WTC11 (cell line): ENCODE measurements around the gene KY. TPM values are rescaled to one million over a fixed set of nuclear protein-coding genes. Genes with fewer than 3 reads are reported as not detected.

Experiments
- ATAC-seq: fragments of 200-7000 bp; cut with Tn5 transposase; 2 replicates; pipeline ENCODE4 v1.10.0; 2021; ENCODE audit warnings: mild to moderate bottlenecking, moderate library complexity
- CTCF ChIA-PET: fragments of 300-600 bp; sonication (Branson Sonifier 250); formaldehyde crosslinking; loops from one replicate; lab custom pipeline; 2021; ENCODE audit warnings: antibody characterized with exemption; lab: Charles Lee
- POLR2A ChIA-PET: fragments of 350-600 bp; sonication (Branson Sonifier 250); formaldehyde crosslinking; loops from one replicate; lab custom pipeline; 2021; ENCODE audit warnings: antibody characterized with exemption; lab: Charles Lee
- DNase-seq: peaks from one replicate; pipeline ENCODE4 v3.0.0; 2021; ENCODE audit warnings: low spot score
- H3K27ac Mint-ChIP-seq: 2 replicates; pipeline ENCODE4 v1.8.0; 2021; ENCODE audit warnings: mixed read lengths
- H3K27me3 Mint-ChIP-seq: 2 replicates; pipeline ENCODE4 v1.8.0; 2021; ENCODE audit warnings: low read depth, mild to moderate bottlenecking, moderate library complexity, mixed read lengths
- H3K36me3 Mint-ChIP-seq: 2 replicates; pipeline ENCODE4 v1.8.0; 2021; ENCODE audit warnings: mixed read lengths
- H3K4me1 Mint-ChIP-seq: 2 replicates; pipeline ENCODE4 v1.8.0; 2022; ENCODE audit warnings: mixed read lengths
- H3K4me3 Mint-ChIP-seq: 2 replicates; pipeline ENCODE4 v1.8.0; 2021; ENCODE audit warnings: mild to moderate bottlenecking, moderate library complexity, mixed read lengths
- H3K9me3 Mint-ChIP-seq: 2 replicates; pipeline ENCODE4 v1.8.0; 2021; ENCODE audit warnings: mixed read lengths
- CREM ChIP-seq: sonication (generic); formaldehyde crosslinking; IDR thresholded peaks from 2 replicates; pipeline ENCODE4 v1.8.1; 2022; ENCODE audit warnings: mild to moderate bottlenecking, missing genetic modification reagents, moderate library complexity
- ELF4 ChIP-seq: sonication (generic); formaldehyde crosslinking; IDR thresholded peaks from 2 replicates; pipeline ENCODE4 v1.8.1; 2022; ENCODE audit warnings: low read depth, mild to moderate bottlenecking, moderate library complexity, missing genetic modification reagents
- FOXK1 ChIP-seq: sonication (generic); formaldehyde crosslinking; IDR thresholded peaks from 2 replicates; pipeline ENCODE4 v1.8.0; 2022; ENCODE audit warnings: mild to moderate bottlenecking, moderate library complexity, missing genetic modification reagents
- GTF2I ChIP-seq: fragments of 250-450 bp; sonication (Bioruptor Pico); conservative IDR thresholded peaks from 2 replicates; pipeline ENCODE4 v1.4.0; 2021; ENCODE audit warnings: mild to moderate bottlenecking
- IRF2 ChIP-seq: sonication (generic); formaldehyde crosslinking; IDR thresholded peaks from 2 replicates; pipeline ENCODE4 v1.8.0; 2022; ENCODE audit warnings: low read depth, missing genetic modification reagents, borderline replicate concordance
- MXD4 ChIP-seq: fragments of 250-450 bp; sonication (Bioruptor Pico); IDR thresholded peaks from 2 replicates; pipeline ENCODE4 v1.8.0; 2021; ENCODE audit warnings: mild to moderate bottlenecking, moderate library complexity, borderline replicate concordance
- NFE2L1 ChIP-seq: sonication (generic); formaldehyde crosslinking; IDR thresholded peaks from 2 replicates; pipeline ENCODE4 v1.8.1; 2023; ENCODE audit warnings: missing genetic modification reagents
- NFYB ChIP-seq: sonication (generic); formaldehyde crosslinking; conservative IDR thresholded peaks from 2 replicates; pipeline ENCODE4 v1.8.0; 2022; ENCODE audit warnings: low read depth, missing genetic modification reagents
- SOX15 ChIP-seq: fragments of 250-450 bp; sonication (Bioruptor Pico); IDR thresholded peaks from 2 replicates; pipeline ENCODE4 v1.9.0; 2021; ENCODE audit warnings: mild to moderate bottlenecking
- TEAD1 ChIP-seq: sonication (generic); formaldehyde crosslinking; IDR thresholded peaks from 2 replicates; pipeline ENCODE4 v1.8.0; 2022; ENCODE audit warnings: mild to moderate bottlenecking, missing genetic modification reagents
- ZNF671 ChIP-seq: fragments of 250-450 bp; sonication (Bioruptor Pico); IDR thresholded peaks from 2 replicates; pipeline ENCODE4 v1.8.0; 2021; ENCODE audit warnings: mild to moderate bottlenecking
- total RNA-seq: library from RNA; stranded (reverse); gene quantifications from 3 replicates; pipeline ENCODE4 v1.2.3, GENCODE V29; 2021
- TF ChIP-seq, protein P1 (sequence below): sonication (generic); formaldehyde crosslinking; IDR thresholded peaks from 2 replicates; pipeline ENCODE4 v1.8.0; 2023; ENCODE audit warnings: missing genetic modification reagents
- TF ChIP-seq, protein P2 (sequence below): sonication (generic); formaldehyde crosslinking; IDR thresholded peaks from 2 replicates; pipeline ENCODE4 v1.8.1; 2022; ENCODE audit warnings: low read depth, mild to moderate bottlenecking, moderate library complexity, missing genetic modification reagents, borderline replicate concordance
- TF ChIP-seq, protein P3 (sequence below): fragments of 250-450 bp; sonication (Bioruptor Pico); IDR thresholded peaks from 2 replicates; pipeline ENCODE4 v1.9.0; 2021; ENCODE audit warnings: mild to moderate bottlenecking
- TF ChIP-seq, protein P4 (sequence below): sonication (generic); formaldehyde crosslinking; IDR thresholded peaks from 2 replicates; pipeline ENCODE4 v1.8.1; 2022; ENCODE audit warnings: missing genetic modification reagents, borderline replicate concordance
- TF ChIP-seq, protein P5 (sequence below): fragments of 250-450 bp; sonication (Bioruptor Pico); IDR thresholded peaks from 2 replicates; pipeline ENCODE4 v1.8.0; 2021; ENCODE audit warnings: mild to moderate bottlenecking
- TF ChIP-seq, protein P6 (sequence below): sonication (generic); formaldehyde crosslinking; IDR thresholded peaks from 2 replicates; pipeline ENCODE4 v1.8.1; 2023; ENCODE audit warnings: mild to moderate bottlenecking, missing genetic modification reagents, borderline replicate concordance

Gene KY
- total RNA-seq, 1 experiment from 2014 or later, result not detected

DNA sequence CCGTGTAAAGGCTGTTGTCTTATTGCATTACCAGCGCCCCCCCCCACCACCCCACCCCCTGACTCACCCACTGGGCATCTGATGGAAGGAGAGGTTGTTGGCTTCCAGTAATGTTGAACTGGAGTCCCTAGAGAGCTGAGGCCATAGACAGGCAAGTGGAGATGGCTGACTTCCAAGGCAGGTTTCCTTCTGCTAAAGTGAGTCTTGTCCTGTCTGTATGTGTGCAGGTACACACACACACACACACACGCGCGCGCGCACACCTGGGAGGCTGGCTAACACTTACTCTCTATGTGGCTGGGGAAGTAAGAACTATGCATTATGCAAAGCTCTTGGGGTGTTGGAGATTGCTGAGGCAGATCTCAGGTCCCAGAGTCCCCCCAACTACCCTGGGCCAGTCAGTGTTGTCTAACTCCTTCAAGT lies 1.6 kb upstream of the KY start:
- Mint-ChIP-seq H3K4me1 (peaks cover 8% of the 10 kb centered on the region), H3K36me3 (no peaks in the 10 kb centered on the region), H3K4me3 (no peak overlapping the region), H3K27ac (no peak overlapping the region), H3K9me3 (no peaks in the 10 kb centered on the region), H3K27me3 (peaks cover 92% of the 10 kb centered on the region)
- TF ChIP-seq FOXK1 (CRISPR knock-in tag) (no peak), IRF2 (no peak), GTF2I (CRISPR knock-in tag) (no peak), SOX15 (CRISPR knock-in tag) (no peak), TEAD1 (CRISPR knock-in tag) (no peak), NFYB (CRISPR knock-in tag) (no peak), NFE2L1 (no peak), CREM (CRISPR knock-in tag) (no peak), ZNF671 (CRISPR knock-in tag) (no peak), MXD4 (CRISPR knock-in tag) (no peak)
- TF ChIP-seq, protein P1, sequence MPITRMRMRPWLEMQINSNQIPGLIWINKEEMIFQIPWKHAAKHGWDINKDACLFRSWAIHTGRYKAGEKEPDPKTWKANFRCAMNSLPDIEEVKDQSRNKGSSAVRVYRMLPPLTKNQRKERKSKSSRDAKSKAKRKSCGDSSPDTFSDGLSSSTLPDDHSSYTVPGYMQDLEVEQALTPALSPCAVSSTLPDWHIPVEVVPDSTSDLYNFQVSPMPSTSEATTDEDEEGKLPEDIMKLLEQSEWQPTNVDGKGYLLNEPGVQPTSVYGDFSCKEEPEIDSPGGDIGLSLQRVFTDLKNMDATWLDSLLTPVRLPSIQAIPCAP, result no peak
- TF ChIP-seq, protein P2, sequence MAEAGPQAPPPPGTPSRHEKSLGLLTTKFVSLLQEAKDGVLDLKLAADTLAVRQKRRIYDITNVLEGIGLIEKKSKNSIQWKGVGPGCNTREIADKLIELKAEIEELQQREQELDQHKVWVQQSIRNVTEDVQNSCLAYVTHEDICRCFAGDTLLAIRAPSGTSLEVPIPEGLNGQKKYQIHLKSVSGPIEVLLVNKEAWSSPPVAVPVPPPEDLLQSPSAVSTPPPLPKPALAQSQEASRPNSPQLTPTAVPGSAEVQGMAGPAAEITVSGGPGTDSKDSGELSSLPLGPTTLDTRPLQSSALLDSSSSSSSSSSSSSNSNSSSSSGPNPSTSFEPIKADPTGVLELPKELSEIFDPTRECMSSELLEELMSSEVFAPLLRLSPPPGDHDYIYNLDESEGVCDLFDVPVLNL, result no peak
- TF ChIP-seq, protein P3, sequence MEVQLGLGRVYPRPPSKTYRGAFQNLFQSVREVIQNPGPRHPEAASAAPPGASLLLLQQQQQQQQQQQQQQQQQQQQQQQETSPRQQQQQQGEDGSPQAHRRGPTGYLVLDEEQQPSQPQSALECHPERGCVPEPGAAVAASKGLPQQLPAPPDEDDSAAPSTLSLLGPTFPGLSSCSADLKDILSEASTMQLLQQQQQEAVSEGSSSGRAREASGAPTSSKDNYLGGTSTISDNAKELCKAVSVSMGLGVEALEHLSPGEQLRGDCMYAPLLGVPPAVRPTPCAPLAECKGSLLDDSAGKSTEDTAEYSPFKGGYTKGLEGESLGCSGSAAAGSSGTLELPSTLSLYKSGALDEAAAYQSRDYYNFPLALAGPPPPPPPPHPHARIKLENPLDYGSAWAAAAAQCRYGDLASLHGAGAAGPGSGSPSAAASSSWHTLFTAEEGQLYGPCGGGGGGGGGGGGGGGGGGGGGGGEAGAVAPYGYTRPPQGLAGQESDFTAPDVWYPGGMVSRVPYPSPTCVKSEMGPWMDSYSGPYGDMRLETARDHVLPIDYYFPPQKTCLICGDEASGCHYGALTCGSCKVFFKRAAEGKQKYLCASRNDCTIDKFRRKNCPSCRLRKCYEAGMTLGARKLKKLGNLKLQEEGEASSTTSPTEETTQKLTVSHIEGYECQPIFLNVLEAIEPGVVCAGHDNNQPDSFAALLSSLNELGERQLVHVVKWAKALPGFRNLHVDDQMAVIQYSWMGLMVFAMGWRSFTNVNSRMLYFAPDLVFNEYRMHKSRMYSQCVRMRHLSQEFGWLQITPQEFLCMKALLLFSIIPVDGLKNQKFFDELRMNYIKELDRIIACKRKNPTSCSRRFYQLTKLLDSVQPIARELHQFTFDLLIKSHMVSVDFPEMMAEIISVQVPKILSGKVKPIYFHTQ (CRISPR knock-in tag), result no peak
- TF ChIP-seq, protein P4, sequence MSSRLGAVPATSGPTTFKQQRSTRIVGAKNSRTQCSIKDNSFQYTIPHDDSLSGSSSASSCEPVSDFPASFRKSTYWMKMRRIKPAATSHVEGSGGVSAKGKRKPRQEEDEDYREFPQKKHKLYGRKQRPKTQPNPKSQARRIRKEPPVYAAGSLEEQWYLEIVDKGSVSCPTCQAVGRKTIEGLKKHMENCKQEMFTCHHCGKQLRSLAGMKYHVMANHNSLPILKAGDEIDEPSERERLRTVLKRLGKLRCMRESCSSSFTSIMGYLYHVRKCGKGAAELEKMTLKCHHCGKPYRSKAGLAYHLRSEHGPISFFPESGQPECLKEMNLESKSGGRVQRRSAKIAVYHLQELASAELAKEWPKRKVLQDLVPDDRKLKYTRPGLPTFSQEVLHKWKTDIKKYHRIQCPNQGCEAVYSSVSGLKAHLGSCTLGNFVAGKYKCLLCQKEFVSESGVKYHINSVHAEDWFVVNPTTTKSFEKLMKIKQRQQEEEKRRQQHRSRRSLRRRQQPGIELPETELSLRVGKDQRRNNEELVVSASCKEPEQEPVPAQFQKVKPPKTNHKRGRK (CRISPR knock-in tag), result no peak
- ATAC-seq (no peak), DNase-seq (no peak)
- ChIA-PET CTCF (interaction anchor here (0.9 to 3.3 kb wide), 4 partner anchors 9 to 52 kb away, joined by 3 to 21 read pairs (median 10); no protein-coding TSS in a partner anchor), POLR2A (no interaction called here)

DNA sequence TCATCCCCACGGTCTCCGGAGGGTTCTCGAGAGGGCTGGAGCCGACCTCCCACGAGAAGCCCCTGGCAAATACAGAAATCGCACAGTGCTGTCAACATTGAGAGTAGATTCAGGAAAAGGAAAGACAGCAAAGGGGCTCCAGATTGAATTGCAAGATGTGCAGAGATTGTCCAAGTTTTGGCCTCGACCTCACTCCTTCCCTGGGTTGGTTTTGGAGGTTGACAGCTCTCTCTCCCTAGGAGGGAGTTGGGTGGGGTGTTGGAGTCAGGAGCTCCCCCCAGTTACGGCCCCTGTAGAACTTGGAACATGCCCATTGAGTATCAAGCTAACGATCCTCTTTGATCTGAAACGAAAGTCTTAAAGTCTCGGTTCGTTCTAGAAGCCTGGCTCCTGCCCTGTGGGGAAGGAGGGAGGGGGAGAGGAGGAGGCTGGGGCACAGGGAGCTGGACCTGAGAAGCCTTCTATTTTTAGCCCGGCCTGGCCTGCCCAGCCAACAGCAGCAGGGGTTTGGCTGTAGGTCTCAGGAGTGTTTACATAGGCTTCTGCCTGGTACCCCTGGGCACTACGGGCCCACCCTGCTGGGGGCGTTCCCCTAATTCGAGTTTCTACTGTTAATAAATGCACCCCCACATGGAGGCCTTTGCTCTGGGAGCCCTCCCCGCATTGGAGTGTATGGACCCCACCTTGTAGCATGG lies 672 bp upstream of the KY start:
- ChIA-PET POLR2A (no interaction called here), CTCF (interaction anchor here (0.6 to 3.3 kb wide), 11 partner anchors 11 to 344 kb away, joined by 3 to 21 read pairs (median 7); partner anchors contain the start of gene EPHB1)
- ATAC-seq (no peak), DNase-seq (no peak)
- peak overlapping the region; percentile 68 for H3K4me3 Mint-ChIP-seq
- no peaks in the 10 kb centered on the region for H3K9me3 Mint-ChIP-seq
- H3K27me3 Mint-ChIP-seq, result peaks cover 100% of the 10 kb centered on the region
- H3K4me1 Mint-ChIP-seq, result peaks cover 9% of the 10 kb centered on the region
- TF ChIP-seq, protein P5, sequence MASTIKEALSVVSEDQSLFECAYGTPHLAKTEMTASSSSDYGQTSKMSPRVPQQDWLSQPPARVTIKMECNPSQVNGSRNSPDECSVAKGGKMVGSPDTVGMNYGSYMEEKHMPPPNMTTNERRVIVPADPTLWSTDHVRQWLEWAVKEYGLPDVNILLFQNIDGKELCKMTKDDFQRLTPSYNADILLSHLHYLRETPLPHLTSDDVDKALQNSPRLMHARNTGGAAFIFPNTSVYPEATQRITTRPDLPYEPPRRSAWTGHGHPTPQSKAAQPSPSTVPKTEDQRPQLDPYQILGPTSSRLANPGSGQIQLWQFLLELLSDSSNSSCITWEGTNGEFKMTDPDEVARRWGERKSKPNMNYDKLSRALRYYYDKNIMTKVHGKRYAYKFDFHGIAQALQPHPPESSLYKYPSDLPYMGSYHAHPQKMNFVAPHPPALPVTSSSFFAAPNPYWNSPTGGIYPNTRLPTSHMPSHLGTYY (CRISPR knock-in tag), result no peak
- TF ChIP-seq, protein P6, sequence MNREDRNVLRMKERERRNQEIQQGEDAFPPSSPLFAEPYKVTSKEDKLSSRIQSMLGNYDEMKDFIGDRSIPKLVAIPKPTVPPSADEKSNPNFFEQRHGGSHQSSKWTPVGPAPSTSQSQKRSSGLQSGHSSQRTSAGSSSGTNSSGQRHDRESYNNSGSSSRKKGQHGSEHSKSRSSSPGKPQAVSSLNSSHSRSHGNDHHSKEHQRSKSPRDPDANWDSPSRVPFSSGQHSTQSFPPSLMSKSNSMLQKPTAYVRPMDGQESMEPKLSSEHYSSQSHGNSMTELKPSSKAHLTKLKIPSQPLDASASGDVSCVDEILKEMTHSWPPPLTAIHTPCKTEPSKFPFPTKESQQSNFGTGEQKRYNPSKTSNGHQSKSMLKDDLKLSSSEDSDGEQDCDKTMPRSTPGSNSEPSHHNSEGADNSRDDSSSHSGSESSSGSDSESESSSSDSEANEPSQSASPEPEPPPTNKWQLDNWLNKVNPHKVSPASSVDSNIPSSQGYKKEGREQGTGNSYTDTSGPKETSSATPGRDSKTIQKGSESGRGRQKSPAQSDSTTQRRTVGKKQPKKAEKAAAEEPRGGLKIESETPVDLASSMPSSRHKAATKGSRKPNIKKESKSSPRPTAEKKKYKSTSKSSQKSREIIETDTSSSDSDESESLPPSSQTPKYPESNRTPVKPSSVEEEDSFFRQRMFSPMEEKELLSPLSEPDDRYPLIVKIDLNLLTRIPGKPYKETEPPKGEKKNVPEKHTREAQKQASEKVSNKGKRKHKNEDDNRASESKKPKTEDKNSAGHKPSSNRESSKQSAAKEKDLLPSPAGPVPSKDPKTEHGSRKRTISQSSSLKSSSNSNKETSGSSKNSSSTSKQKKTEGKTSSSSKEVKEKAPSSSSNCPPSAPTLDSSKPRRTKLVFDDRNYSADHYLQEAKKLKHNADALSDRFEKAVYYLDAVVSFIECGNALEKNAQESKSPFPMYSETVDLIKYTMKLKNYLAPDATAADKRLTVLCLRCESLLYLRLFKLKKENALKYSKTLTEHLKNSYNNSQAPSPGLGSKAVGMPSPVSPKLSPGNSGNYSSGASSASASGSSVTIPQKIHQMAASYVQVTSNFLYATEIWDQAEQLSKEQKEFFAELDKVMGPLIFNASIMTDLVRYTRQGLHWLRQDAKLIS (CRISPR knock-in tag), result no peak
- TF ChIP-seq ELF4 (CRISPR knock-in tag), result no peak
- TF ChIP-seq, all 79 proteins: peak for 0
- no peaks in the 10 kb centered on the region for H3K36me3 Mint-ChIP-seq
- no peak overlapping the region for H3K27ac Mint-ChIP-seq
